Dedifferentiated amniotic fluid mesenchymal stem cell (primary cell): ENCODE results near the gene NUP93.
A peak's percentile ranks its signal among the peaks of the same experiment; 100 is the strongest.
"Not testable (repeated sequence)": the region's sequence is repeated elsewhere in the genome, so short reads cannot be mapped to it uniquely, and the experiment has no call there.

Experiments used
- DNase-seq: peaks from one replicate; pipeline ENCODE4 v3.0.0-alpha.2; 2016; ENCODE audit errors: extremely low spot score

Gene NUP93

GRCh38 chr16:56870276-56870888 is 140.5 kb downstream of the NUP93 start:
- no peak for DNase-seq

GRCh38 chr16:56871172-56871593 is 141.3 kb downstream of the NUP93 start:
- peak; percentile 26 for DNase-seq

- DNase-seq, result no peak
These were observed 143.0 kb downstream of the NUP93 start for GRCh38 chr16:56872863-56873391.

- no peak for DNase-seq
These were observed 144.9 kb downstream of the NUP93 start for GRCh38 chr16:56874800-56875199.

GRCh38 chr16:56876048-56876447 is 146.1 kb downstream of the NUP93 start:
- no peak for DNase-seq

- no peak for DNase-seq
These were observed 147.7 kb downstream of the NUP93 start for GRCh38 chr16:56877486-56878182.

- no peak for DNase-seq
These were observed 148.4 kb downstream of the NUP93 start for GRCh38 chr16:56878282-56878854.

GRCh38 chr16:56879276-56879675 is 149.3 kb downstream of the NUP93 start:
- DNase-seq, result no peak

GRCh38 chr16:56880176-56880575 is 150.2 kb downstream of the NUP93 start:
- no peak for DNase-seq

- no peak for DNase-seq
These were observed 150.8 kb downstream of the NUP93 start for GRCh38 chr16:56880685-56881084.

- no peak for DNase-seq
These were observed 152.3 kb downstream of the NUP93 start for GRCh38 chr16:56882077-56882800.

GRCh38 chr16:56883586-56883985 is 153.7 kb downstream of the NUP93 start:
- DNase-seq, result no peak

GRCh38 chr16:56884026-56884582 is 154.2 kb downstream of the NUP93 start:
- DNase-seq, result no peak

- DNase-seq, result not testable (repeated sequence)
These were observed 155.0 kb downstream of the NUP93 start for GRCh38 chr16:56884929-56885328.

- no peak for DNase-seq
These were observed 155.7 kb downstream of the NUP93 start for GRCh38 chr16:56885446-56886162.

- no peak for DNase-seq
These were observed 156.4 kb downstream of the NUP93 start for GRCh38 chr16:56886296-56886695.

- no peak for DNase-seq
These were observed 156.9 kb downstream of the NUP93 start for GRCh38 chr16:56886826-56887225.

GRCh38 chr16:56888806-56889205 is 158.9 kb downstream of the NUP93 start:
- no peak for DNase-seq

GRCh38 chr16:56889206-56889605 is 159.3 kb downstream of the NUP93 start:
- no peak for DNase-seq

GRCh38 chr16:56891685-56892084 is 161.8 kb downstream of the NUP93 start:
- no peak for DNase-seq

GRCh38 chr16:56892705-56893104 is 162.8 kb downstream of the NUP93 start:
- DNase-seq, result no peak
